ENCODE results near the gene ULBP3. TPM values are rescaled to one million over a fixed set of nuclear protein-coding genes. Genes with fewer than 3 reads are reported as not detected.

Gene ULBP3
- total RNA-seq, 1 experiment from 2014 or later, result 18.4 TPM

DNA sequence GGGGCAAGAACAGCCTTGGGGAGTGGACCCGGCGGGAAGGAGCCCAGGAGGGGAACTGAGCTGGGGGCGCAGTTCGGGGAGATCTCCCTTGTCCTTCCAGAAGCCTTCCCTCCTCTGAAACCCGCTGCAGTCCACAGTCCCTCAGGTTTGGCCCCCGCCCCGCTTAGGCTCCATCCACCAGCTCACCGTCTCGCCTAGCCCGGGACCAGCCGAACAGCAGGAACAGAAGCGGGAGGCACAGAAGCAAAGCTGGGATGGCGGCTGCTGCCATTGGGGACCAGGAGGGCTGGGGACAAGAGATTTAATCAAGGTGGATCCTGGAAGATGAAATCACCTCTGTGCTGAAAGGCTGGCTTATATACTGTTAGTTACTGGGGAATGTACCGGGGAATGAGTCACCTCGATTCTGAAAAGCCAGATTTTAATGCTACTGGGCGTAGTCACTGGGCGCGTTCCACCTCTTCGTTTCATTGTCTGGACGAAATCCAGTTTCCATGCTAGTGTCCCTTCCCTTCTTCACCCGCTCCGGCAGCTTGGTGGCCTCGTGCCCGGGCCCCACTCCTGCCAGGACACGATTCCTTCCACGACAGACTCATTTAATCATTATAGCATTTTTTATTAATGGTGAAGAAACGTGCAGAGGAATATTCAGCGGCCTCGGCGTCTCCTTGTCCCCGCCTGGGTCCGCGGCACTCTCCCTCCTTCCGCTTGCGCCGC lies 43.6 kb downstream of the ULBP3 start, which contains the start of gene RAET1L:
RAET1L (minus strand) TSS at position 332 of the 717 bp plus-strand sequence; CDS start at position 271, 61 bp downstream.
- no TSS peak for BruUV-seq (replicated peaks)
- H3K9me2 ChIP-seq (ENCODE audit: insufficient read depth), result no peaks in the 10 kb centered on the region
- ChIA-PET CTCF (interaction anchor here (0.9 to 2.2 kb wide), 3 partner anchors 9 to 790 kb away, joined by 3 to 7 read pairs (median 3); no protein-coding TSS in a partner anchor), POLR2A (no interaction called here), RAD21 (ENCODE audit: low non-redundant PET in 1 of 2, low total read pairs in 2 of 2, uncharacterized antibody in 2 of 2, unreplicated experiment in 2 of 2) (no interaction called here)
- H3K36me3 ChIP-seq (ENCODE audit: control insufficient read depth in 1 of 2, insufficient read depth in 2 of 2, low read length in 2 of 2), result no peaks in the 10 kb centered on the region
- H3K4me2 ChIP-seq (ENCODE audit: low read length), result peak within 1 kb of the TSS; percentile 96
- intact Hi-C loops (cut with micrococcal nuclease), result loop anchor here (5.0 kb wide), 1 partner anchor 312 kb away; no protein-coding TSS in a partner anchor
- no peaks in the 10 kb centered on the region for H3K9me3 ChIP-seq (ENCODE audit: control insufficient read depth in 1 of 2, insufficient read depth in 1 of 2, low read depth in 1 of 2, low read length in 2 of 2)
- peak within 1 kb of the TSS; percentile 99 for H2AFZ ChIP-seq (ENCODE audit: low read depth, low read length, poor library complexity, severe bottlenecking)
- TF ChIP-seq TCF7L2 (IDR thresholded peaks at IDR 0.05; ENCODE audit: borderline replicate concordance, extremely low read depth, insufficient read depth, insufficient read length) (peak; percentile 8), FOSL1 (IDR thresholded peaks at IDR 0.05; ENCODE audit: low read depth) (peak; percentile 80), YY1 (IDR thresholded peaks at IDR 0.05; ENCODE audit: extremely low read depth, insufficient replicate concordance, low read depth, low read length) (no peak), JUND (IDR thresholded peaks at IDR 0.05) (peak; percentile 83), SP1 (IDR thresholded peaks at IDR 0.05; ENCODE audit: low read depth) (peak; percentile 67), POLR2AphosphoS5 (IDR thresholded peaks at IDR 0.05; ENCODE audit: low read depth, low read length) (peak; percentile 77), CBX3 (IDR thresholded peaks at IDR 0.05; ENCODE audit: low read depth) (peak; percentile 38; the same call in 1 of the 2 replicates)
- TF ChIP-seq, protein P1, sequence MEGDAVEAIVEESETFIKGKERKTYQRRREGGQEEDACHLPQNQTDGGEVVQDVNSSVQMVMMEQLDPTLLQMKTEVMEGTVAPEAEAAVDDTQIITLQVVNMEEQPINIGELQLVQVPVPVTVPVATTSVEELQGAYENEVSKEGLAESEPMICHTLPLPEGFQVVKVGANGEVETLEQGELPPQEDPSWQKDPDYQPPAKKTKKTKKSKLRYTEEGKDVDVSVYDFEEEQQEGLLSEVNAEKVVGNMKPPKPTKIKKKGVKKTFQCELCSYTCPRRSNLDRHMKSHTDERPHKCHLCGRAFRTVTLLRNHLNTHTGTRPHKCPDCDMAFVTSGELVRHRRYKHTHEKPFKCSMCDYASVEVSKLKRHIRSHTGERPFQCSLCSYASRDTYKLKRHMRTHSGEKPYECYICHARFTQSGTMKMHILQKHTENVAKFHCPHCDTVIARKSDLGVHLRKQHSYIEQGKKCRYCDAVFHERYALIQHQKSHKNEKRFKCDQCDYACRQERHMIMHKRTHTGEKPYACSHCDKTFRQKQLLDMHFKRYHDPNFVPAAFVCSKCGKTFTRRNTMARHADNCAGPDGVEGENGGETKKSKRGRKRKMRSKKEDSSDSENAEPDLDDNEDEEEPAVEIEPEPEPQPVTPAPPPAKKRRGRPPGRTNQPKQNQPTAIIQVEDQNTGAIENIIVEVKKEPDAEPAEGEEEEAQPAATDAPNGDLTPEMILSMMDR (IDR thresholded peaks at IDR 0.05 in 2 of 3, conservative IDR thresholded peaks at IDR 0.05 in 1 of 3; ENCODE audit: borderline replicate concordance in 1 of 3, insufficient read depth in 1 of 3, low read depth in 2 of 3, low read length in 2 of 3), result no peak
- TF ChIP-seq, protein P2, sequence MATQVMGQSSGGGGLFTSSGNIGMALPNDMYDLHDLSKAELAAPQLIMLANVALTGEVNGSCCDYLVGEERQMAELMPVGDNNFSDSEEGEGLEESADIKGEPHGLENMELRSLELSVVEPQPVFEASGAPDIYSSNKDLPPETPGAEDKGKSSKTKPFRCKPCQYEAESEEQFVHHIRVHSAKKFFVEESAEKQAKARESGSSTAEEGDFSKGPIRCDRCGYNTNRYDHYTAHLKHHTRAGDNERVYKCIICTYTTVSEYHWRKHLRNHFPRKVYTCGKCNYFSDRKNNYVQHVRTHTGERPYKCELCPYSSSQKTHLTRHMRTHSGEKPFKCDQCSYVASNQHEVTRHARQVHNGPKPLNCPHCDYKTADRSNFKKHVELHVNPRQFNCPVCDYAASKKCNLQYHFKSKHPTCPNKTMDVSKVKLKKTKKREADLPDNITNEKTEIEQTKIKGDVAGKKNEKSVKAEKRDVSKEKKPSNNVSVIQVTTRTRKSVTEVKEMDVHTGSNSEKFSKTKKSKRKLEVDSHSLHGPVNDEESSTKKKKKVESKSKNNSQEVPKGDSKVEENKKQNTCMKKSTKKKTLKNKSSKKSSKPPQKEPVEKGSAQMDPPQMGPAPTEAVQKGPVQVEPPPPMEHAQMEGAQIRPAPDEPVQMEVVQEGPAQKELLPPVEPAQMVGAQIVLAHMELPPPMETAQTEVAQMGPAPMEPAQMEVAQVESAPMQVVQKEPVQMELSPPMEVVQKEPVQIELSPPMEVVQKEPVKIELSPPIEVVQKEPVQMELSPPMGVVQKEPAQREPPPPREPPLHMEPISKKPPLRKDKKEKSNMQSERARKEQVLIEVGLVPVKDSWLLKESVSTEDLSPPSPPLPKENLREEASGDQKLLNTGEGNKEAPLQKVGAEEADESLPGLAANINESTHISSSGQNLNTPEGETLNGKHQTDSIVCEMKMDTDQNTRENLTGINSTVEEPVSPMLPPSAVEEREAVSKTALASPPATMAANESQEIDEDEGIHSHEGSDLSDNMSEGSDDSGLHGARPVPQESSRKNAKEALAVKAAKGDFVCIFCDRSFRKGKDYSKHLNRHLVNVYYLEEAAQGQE (IDR thresholded peaks at IDR 0.05; ENCODE audit: low read depth), result no peak
- TF ChIP-seq, protein P3, sequence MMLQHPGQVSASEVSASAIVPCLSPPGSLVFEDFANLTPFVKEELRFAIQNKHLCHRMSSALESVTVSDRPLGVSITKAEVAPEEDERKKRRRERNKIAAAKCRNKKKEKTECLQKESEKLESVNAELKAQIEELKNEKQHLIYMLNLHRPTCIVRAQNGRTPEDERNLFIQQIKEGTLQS (IDR thresholded peaks at IDR 0.05), result no peak
- TF ChIP-seq, protein P4, sequence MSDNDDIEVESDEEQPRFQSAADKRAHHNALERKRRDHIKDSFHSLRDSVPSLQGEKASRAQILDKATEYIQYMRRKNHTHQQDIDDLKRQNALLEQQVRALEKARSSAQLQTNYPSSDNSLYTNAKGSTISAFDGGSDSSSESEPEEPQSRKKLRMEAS (IDR thresholded peaks at IDR 0.05), result peak; percentile 66; the same call in 1 of the 2 replicates
- H3K27me3 ChIP-seq (ENCODE audit: insufficient read depth, low read length), result no peaks in the 10 kb centered on the region
- H3K4me3 ChIP-seq (replicated peaks in 1 of 2; ENCODE audit: low read depth in 1 of 2, low read length in 2 of 2), result peak within 1 kb of the TSS; percentile 43 to 58
- no peaks in the 10 kb centered on the region for H3K79me2 ChIP-seq (ENCODE audit: insufficient read depth, low read length)
- peak within 1 kb of the TSS; percentile 62 for H3K9ac ChIP-seq (ENCODE audit: low read length)
- peaks cover 21 to 28% of the 10 kb centered on the region in 2 experiments for H3K4me1 ChIP-seq (ENCODE audit: control insufficient read depth in 1 of 2, insufficient read depth in 2 of 2, low read length in 2 of 2)
- H3K27ac ChIP-seq (ENCODE audit: low read depth, low read length), result peak within 1 kb of the TSS; percentile 71
- peak; percentile 65 for DNase-seq (ENCODE audit: low read depth, low spot score)
- no peaks in the 10 kb centered on the region for H4K20me1 ChIP-seq (ENCODE audit: insufficient read depth)
- ATAC-seq, result peak; percentile 73

Measured in HCT116 (cell line).